NAMALWA (cell line): ENCODE results near the gene DHRS4L2.

Experiments used
- DNase-seq: peaks from one replicate; pipeline ENCODE4 v3.0.0-alpha.2; 2015; ENCODE audit warnings: low spot score

DHRS4L2 gene

DNA sequence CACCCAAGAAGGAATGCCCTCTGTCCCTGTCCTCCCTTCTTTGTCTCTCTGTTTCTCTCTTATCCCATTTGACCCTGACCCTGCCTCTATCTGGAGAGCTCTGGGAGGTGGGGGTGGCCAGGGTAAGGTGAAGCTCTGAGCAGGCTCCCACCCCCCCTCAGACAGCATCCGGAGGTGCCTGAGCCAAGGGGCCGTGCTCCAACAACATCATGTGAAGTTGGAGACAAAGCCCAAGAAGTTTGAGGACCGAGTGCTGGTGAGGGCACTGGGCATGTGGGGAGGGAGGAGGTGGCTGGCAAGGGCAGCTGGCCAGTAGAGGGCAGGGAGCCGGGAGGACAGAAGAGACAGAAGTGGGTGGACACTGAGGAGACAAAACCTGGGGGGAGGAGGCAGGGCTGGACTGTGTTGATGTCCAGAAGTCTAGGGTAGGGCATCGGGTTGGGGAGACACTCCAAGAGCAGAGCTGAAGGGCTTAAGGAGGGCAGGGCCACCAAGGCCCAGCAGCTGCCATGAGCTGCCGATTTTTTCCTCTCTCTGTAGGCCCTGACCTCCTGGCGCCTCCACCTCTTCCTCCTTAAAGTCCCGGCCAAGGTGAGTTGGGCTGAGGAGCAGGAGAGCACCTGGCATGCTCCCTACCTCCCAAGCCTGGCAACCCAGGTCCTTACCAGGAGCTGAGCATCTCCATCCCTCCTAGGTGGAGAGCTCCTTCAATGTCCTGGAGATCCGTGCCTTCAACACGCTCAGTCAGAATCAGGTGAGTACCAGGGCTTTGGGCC lies 65.0 kb downstream of the DHRS4L2 start:
- DNase-seq = no peak

DNA sequence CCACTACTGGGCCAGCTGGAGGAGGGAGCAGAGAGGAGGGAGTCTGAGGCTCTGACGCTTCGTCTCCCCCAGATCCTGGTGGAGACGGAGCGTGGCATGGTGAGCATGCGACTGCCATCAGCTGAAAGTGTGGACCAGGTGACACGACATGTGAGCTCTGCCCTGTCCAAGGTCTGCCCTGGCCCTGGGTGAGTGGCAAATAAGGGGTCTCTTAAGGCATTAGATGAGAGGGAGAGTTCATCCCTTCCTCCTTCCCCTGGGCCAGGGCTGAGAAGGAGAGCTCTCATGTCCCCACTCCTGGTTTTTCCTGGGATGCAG lies 65.6 kb downstream of the DHRS4L2 start:
- DNase-seq = no peak

DNA sequence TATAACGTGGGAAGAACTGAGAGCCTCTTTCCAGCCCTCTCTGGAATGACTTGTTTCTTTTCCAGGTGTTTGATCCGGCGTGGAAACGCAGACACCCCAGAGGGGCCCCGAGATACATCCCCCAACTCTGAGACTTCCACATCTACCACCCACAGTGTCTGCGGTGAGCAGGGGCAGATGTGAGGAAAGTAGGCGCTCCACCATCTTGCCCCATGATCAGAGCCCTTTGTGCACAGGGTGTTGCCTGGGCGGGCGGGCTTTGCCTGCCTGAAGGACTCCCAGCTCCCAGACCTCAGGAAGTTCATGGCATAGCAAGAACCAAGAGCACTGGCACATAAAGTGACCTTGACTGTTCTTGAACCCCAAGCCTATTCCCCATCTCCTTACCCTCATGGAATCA lies 65.9 kb downstream of the DHRS4L2 start:
- no peak for DNase-seq
